Neuron (in vitro differentiated cells): Measurements from ENCODE around the gene PRSS21.

Experiments used
- H2AFZ ChIP-seq: one replicate; pipeline ENCODE4 v1.6.1; 2013; ENCODE audit warnings: low read depth, mild to moderate bottlenecking, inconsistent platforms, low read length, moderate library complexity
- H3K27me3 ChIP-seq: one replicate; pipeline ENCODE4 v1.6.1; 2013; ENCODE audit warnings: low read length; ENCODE audit not compliant: insufficient read depth
- H3K36me3 ChIP-seq: one replicate; pipeline ENCODE4 v1.6.1; 2013; ENCODE audit warnings: low read length; ENCODE audit not compliant: insufficient read depth
- H3K4me1 ChIP-seq: one replicate; pipeline ENCODE4 v1.6.1; 2013; ENCODE audit warnings: low read length; ENCODE audit not compliant: insufficient read depth
- H3K4me3 ChIP-seq: 2 replicates; pipeline ENCODE4 v1.5.1; 2013; ENCODE audit warnings: mild to moderate bottlenecking, low read length, moderate library complexity
- H3K9me3 ChIP-seq: one replicate; pipeline ENCODE4 v1.6.1; 2013; ENCODE audit warnings: low read length

The PRSS21 gene

DNA sequence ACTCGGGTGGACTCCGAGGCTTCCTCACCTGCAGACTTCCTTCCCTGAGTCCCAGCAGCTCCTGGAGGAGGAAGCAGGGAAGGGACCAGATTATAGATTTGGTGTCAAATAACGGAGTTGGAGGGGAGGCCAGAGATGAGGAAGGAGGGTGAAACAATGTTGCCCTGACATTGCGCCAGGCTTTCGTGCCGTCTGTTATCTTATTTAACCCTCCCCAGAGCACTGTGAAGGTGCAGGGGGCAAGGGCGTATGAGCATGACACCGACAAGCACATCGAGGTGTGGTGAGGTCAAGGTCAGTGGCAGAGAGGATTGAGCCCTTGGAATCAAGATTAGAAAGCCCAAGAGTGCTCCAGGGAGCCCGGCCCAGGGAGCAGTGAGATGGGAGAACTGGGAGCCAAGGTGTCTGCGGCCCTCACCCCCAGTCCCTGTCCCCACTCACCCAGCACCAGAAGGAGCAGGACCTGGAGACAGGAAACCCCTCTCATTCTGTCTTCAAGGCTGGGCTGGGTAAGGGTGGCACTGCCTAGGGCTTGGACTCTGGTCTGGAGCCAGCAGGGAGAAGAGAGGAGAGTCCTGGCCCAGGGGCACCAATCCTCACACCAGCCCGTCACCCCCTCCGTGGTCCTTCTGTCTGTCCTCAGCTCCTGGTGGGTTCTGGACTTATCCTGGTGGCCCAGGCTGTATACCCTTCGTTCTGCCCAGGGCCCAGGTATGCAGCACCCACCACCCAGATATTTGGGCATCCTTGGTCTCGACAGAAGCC lies 30.8 kb upstream of the PRSS21 start:
- peaks cover 2% of the 10 kb centered on the region for H3K27me3 ChIP-seq
- no peaks in the 10 kb centered on the region for H3K9me3 ChIP-seq
- H3K4me3 ChIP-seq = no peak overlapping the region
- H3K36me3 ChIP-seq = no peaks in the 10 kb centered on the region
- H3K4me1 ChIP-seq = no peaks in the 10 kb centered on the region
- no peak overlapping the region for H2AFZ ChIP-seq

DNA sequence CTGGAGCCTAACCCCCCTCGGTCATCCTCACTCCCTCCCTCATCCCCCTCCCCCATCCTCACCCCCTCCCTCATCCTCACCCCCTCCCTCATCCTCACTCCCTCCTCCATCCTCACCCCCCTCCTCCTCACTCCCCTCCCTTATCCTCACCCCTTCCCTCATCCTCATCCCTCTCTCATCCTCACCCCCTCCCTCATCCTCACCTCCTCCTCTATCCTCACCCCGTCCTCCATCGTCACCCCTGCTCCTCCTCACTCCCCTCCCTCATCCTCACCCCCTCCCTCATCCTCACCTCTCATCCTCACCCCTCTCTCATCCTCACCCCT lies 30.2 kb upstream of the PRSS21 start:
- H3K4me1 ChIP-seq = no peaks in the 10 kb centered on the region
- peaks cover 2% of the 10 kb centered on the region for H3K27me3 ChIP-seq
- H2AFZ ChIP-seq = no peak overlapping the region
- H3K9me3 ChIP-seq = no peaks in the 10 kb centered on the region
- no peaks in the 10 kb centered on the region for H3K36me3 ChIP-seq
- H3K4me3 ChIP-seq = no peak overlapping the region

DNA sequence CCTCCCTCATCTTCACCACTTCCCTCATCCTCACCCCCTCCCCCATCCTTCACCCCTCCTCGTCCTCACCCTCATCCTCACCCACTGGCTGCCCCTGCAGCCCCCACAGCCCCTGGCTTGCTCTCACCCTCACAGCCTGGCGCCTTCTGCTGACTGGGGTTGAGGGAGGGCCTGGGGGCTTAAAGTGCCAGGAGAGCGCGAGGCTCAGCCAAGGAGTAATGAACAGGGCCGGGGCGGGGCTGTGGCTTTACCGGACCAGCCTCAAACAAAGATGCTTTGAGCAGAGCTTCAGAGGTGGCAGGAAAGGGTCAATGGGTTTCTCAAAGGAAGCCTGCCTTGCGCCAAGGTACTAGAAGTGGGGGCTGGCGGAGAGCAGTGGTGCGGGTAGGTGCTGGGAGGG lies 29.6 kb upstream of the PRSS21 start, which contains the start of gene PRSS33:
TSS of gene PRSS33 (minus strand) at position 155 of the 400 bp plus-strand sequence. CDS start 1,013 bp downstream, outside the sequence.
- no peaks in the 10 kb centered on the region for H3K4me1 ChIP-seq
- H3K4me3 ChIP-seq = no peak within 1 kb of the TSS
- H3K27me3 ChIP-seq = peaks cover 2% of the 10 kb centered on the region
- no peak within 1 kb of the TSS for H2AFZ ChIP-seq
- no peaks in the 10 kb centered on the region for H3K9me3 ChIP-seq
- no peaks in the 10 kb centered on the region for H3K36me3 ChIP-seq

DNA sequence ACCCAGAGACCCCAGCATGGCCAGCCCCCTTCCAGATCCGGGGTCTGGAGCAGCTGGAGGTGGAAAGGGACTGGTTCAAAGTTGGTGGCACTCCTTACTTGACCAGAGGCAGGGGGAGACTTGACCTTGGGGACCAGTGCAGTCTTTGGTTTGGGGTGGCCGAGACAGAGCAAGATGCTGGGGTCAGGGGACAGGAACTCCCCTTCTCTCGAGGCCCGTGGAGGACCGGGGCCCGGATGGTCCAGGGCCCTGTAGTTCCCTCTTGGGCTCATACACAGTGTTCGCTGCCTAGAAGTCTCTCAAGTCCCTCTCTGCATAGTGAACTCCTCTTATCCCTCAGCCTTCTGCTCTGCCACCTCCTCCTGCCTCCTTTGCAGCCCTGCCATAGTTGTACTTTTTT lies 29.1 kb upstream of the PRSS21 start:
- H3K4me3 ChIP-seq = no peak overlapping the region
- no peaks in the 10 kb centered on the region for H3K36me3 ChIP-seq
- no peak overlapping the region for H2AFZ ChIP-seq
- H3K9me3 ChIP-seq = no peaks in the 10 kb centered on the region
- H3K4me1 ChIP-seq = no peaks in the 10 kb centered on the region
- peaks cover 2% of the 10 kb centered on the region for H3K27me3 ChIP-seq

DNA sequence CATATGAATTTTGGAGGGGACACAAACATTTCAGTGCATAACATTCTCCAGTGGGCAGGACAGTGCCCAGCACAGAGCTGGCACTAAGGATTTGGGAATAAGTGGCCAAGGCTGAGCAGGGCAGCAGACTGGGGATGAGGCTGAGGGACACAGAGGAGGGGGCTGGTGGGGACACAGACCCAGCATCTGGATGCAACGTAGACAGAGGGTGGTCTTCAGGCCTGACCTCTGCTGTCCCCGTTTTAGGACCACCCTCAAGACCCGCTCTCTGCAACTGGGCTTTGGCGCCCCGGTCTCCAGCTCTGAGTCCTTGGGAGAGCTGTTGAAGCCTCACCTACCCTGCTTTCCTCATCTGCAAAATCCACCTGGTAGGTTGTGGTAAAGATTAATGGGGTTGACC lies 26.4 kb upstream of the PRSS21 start:
- Histone ChIP-seq H3K4me1 (no peaks in the 10 kb centered on the region), H3K36me3 (no peaks in the 10 kb centered on the region), H2AFZ (no peak overlapping the region), H3K9me3 (no peaks in the 10 kb centered on the region), H3K4me3 (no peak overlapping the region), H3K27me3 (peaks cover 5% of the 10 kb centered on the region)

DNA sequence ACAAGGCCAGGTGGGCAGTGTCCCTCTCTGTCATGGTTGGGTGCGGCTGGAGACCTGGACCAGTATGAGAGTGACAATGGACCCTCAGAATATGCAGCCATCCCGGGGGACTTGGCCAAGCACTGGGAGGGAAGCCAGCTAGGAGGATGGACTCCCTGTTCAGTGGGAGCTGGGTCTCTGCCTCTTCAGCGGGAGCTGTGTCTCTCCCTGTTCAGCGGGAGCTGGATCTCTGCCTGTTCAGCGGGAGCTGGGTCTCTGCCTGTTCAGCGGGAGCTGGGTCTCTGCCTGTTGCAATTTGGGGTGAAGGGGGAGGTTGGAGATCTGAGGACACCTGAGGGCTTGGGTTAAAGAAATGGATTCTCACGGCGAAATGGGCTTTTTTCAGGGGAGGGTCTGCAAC lies 25.9 kb upstream of the PRSS21 start:
- Histone ChIP-seq H3K4me3 (no peak overlapping the region), H3K4me1 (no peaks in the 10 kb centered on the region), H3K27me3 (peaks cover 5% of the 10 kb centered on the region), H2AFZ (no peak overlapping the region), H3K36me3 (no peaks in the 10 kb centered on the region), H3K9me3 (no peaks in the 10 kb centered on the region)

DNA sequence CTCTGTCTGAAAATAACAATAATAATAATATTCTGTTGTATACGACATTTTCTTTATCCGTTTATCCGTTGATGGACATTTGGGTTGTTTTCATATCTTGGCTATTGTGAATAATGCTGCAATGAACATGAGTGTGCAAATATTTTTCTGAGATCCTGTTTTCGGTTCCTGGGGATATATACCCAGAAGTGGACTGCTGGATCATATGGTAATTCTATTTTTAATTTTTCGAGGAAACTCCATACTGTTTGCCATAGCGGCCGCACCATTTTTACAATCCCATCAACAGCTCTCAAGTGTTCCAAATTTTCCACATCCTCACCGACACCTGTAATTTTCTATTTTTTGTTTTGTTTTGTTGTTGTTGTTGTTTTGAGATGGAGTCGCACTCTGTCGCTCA lies 24.1 kb upstream of the PRSS21 start:
- H3K9me3 ChIP-seq = no peaks in the 10 kb centered on the region
- no peak overlapping the region for H3K4me3 ChIP-seq
- no peaks in the 10 kb centered on the region for H3K4me1 ChIP-seq
- peaks cover 5% of the 10 kb centered on the region for H3K27me3 ChIP-seq
- H2AFZ ChIP-seq = no peak overlapping the region
- H3K36me3 ChIP-seq = no peaks in the 10 kb centered on the region

DNA sequence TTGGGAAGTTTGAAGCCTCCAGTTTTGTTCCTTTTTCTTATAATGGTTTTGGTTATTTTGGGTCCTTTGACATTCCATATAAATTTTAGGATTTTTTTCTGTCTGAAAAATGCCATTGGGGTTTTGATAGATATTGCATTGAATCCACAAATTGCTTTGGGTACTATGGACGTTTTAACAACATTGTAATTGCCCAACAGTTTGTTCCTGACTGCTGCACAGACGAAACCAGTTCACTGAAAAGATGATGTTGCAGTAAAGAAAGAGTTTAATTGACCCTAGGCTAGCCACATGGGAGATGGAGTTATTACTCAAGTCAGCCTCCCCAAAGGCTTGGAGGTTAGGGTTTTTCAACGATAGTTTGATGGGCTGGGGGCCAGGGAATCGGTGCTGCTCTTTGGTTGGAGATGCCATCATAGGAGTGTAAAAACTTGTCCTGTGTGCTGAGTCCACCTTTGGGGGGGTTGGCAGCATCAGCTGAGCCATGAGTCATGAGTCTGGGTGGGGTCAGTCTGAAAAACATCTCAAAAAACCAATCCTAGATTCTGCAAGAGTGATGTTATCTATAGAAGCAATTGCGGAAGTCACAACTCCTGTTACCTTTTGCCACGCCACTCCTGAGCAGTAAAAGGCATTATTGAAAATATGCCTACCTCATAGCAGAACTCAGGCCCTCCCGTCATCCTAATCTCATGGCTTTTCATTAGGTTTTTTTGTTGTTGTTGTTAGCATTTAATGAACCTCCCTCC lies 21.5 kb upstream of the PRSS21 start:
- Histone ChIP-seq H3K36me3 (no peaks in the 10 kb centered on the region), H3K27me3 (peaks cover 5% of the 10 kb centered on the region), H3K4me1 (no peaks in the 10 kb centered on the region), H3K9me3 (no peaks in the 10 kb centered on the region), H2AFZ (no peak overlapping the region), H3K4me3 (no peak overlapping the region)

DNA sequence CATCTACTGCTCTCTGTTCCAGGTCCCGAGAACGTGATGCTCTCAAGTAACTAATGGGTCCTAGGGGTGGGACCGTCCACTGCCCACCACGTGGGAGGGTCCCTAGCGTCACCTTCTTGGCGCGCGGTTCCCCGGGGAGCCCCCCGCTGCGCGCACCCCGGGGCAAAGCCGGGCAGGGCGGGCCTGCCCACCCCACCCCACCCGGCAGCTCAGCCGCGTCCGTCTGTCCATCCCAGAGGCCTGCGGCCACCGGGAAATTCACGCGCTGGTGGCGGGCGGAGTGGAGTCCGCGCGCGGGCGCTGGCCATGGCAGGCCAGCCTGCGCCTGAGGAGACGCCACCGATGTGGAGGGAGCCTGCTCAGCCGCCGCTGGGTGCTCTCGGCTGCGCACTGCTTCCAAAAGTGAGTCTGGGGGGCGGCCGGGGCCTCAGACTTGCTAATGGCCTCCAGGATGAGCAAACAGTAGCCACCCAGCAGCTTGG lies 18.3 kb upstream of the PRSS21 start:
- H3K4me3 ChIP-seq = no peak overlapping the region
- H3K9me3 ChIP-seq = no peaks in the 10 kb centered on the region
- H3K36me3 ChIP-seq = no peaks in the 10 kb centered on the region
- H3K4me1 ChIP-seq = no peaks in the 10 kb centered on the region
- H3K27me3 ChIP-seq = peaks cover 3% of the 10 kb centered on the region
- no peak overlapping the region for H2AFZ ChIP-seq

DNA sequence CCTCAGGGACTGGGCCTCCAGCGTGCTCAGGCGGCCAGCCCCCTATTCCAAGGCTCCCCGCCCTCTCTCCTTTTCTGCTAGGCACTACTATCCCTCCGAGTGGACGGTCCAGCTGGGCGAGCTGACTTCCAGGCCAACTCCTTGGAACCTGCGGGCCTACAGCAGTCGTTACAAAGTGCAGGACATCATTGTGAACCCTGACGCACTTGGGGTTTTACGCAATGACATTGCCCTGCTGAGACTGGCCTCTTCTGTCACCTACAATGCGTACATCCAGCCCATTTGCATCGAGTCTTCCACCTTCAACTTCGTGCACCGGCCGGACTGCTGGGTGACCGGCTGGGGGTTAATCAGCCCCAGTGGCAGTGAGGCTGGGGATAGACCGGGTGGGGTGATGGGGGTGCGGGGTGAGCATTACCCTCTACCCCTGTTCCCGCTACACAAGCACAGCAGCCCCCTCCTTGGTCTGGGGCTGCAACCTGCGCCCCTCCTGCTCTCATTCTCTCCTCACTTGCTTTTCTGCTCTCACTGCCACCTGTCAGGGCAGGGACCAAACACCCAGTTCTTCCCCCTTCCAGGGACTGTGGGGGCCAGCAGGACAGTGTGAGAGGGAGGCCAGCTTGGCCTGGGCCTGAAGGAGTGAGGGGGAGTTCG lies 17.7 kb upstream of the PRSS21 start:
- no peak overlapping the region for H2AFZ ChIP-seq
- no peaks in the 10 kb centered on the region for H3K36me3 ChIP-seq
- H3K4me1 ChIP-seq = no peaks in the 10 kb centered on the region
- H3K27me3 ChIP-seq = no peaks in the 10 kb centered on the region
- no peak overlapping the region for H3K4me3 ChIP-seq
- peaks cover 5% of the 10 kb centered on the region for H3K9me3 ChIP-seq

DNA sequence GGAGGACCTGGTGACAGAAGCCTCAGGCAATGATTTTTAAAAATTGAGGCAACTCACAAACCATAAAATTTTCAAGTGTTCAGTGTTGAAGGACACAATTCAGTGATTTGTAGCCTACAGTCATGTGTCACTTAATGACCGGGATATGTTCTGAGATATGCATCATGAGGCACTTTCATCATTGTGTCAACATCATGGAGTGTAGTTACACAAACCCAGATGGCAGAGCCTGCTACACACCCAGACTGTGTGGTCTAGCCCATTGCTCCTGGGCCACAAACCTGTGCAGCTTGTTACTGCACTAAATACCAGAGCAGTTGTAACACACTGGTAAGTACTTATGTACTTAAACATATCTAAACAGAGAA lies 17.2 kb upstream of the PRSS21 start:
- no peak overlapping the region for H3K4me3 ChIP-seq
- no peak overlapping the region for H2AFZ ChIP-seq

DNA sequence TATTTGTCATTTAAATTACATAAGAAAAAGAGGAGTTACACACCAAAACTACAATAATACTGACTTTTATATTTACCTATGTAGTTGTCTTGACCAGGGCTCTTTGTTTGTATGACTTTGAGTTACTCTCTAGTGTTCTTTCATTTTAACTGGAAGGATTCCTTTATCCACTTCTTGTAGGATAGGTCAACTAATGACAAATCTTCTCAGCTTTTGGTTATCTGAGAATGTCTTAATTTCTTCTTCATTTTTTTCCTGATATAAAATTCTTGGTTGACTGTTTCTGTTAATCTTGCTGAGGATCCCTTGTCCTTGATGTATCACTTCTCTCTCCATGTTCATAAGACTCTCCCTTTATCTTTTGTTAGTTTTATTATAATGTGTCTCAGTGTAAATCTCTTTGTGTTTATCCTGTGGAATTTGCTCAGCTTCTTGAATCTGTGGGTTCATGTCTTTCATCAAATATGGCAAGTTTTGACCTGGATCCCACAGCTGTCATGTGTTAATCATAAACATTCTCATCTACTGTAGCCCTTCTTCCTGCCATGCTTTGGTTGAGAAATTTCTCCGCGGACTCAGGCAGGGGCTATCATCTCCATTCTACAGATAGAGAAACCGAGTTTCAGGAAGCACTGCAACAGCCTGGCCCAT lies 13.4 kb upstream of the PRSS21 start:
- H3K4me3 ChIP-seq = no peak overlapping the region

More for the DNA sequence above, 17.2 kb upstream of the PRSS21 start:
- no peaks in the 10 kb centered on the region for H3K27me3 ChIP-seq
- H3K4me1 ChIP-seq = no peaks in the 10 kb centered on the region
- H3K9me3 ChIP-seq = peaks cover 6% of the 10 kb centered on the region
- H3K36me3 ChIP-seq = no peaks in the 10 kb centered on the region

DNA sequence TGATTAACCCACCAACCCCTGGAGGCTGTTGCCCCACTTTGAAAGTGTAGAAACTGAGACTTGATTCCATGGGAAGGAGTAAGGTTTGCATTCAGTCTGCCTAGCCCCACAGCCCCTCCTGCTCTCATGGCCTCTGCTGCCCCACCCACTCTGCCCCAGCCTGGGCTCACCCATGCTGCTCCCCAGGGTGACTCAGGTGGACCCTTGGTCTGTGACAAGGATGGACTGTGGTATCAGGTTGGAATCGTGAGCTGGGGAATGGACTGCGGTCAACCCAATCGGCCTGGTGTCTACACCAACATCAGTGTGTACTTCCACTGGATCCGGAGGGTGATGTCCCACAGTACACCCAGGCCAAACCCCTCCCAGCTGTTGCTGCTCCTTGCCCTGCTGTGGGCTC lies 12.3 kb upstream of the PRSS21 start:
- H3K36me3 ChIP-seq = no peaks in the 10 kb centered on the region
- no peaks in the 10 kb centered on the region for H3K4me1 ChIP-seq
- H2AFZ ChIP-seq = no peak overlapping the region
- H3K27me3 ChIP-seq = no peaks in the 10 kb centered on the region
- H3K9me3 ChIP-seq = peaks cover 6% of the 10 kb centered on the region
- H3K4me3 ChIP-seq = no peak overlapping the region

More for the DNA sequence above, 13.4 kb upstream of the PRSS21 start:
- peaks cover 6% of the 10 kb centered on the region for H3K9me3 ChIP-seq
- no peaks in the 10 kb centered on the region for H3K36me3 ChIP-seq
- no peaks in the 10 kb centered on the region for H3K4me1 ChIP-seq
- H2AFZ ChIP-seq = no peak overlapping the region
- no peaks in the 10 kb centered on the region for H3K27me3 ChIP-seq
